Measurements from ENCODE around the gene DPP4.

The DPP4 gene

DNA sequence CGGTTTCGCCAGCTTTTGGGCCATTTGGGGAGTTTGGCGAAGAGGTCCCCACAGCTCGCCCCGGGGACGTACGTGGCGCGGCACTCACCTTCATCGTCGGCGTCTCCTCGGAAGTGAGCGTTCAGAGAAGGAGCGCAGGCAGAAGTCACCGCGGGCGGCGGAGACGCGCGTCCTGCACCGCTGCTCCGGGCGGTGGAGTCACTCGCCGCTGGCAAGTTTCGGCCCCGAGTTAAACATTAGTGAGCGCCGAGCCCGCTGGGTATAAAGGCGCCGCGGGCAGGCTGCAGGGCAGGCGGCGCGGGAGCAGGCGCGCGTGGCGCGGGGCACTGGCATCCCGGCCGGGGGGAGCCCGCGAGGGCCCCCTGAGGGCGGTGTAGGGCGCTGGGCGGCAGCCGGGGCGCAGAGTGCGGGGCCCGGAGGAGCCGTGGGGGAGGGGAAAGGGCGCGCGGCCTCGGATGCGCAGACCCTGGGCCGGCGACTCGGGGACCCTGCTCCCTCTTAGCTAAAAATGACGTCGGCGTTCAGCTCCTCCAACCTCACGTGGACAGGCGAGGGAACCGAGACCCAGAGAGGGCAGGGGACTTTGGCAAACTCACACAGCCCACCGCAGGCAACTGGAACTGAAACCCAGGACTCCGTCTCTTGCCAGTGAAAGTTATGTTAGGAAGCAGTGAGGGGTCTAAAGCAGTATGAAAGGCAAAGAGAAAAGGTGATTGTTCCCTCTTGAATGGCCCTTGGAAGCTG is at the start of gene DPP4:
TSS of gene DPP4 (minus strand) at position 328 of the 744 bp plus-strand sequence. CDS start at position 94, 234 bp downstream.
- Histone ChIP-seq H3K9ac (ENCODE audit: insufficient read length) (peak within 1 kb of the TSS; percentile 35), H3K9me3 (ENCODE audit: low read depth, low read length) (no peaks in the 10 kb centered on the region), H3K36me3 (ENCODE audit: insufficient read depth, low read length) (no peaks in the 10 kb centered on the region), H3K27ac (no peak within 1 kb of the TSS), H3K4me3 (peak within 1 kb of the TSS; percentile 67)
- TF ChIP-seq FOXP2 (optimal IDR thresholded peaks at IDR 0.05; ENCODE audit: control extremely low read depth, extremely low read length, insufficient read depth) (no peak), POLR2AphosphoS5 (IDR thresholded peaks at IDR 0.05; ENCODE audit: borderline replicate concordance, low read depth, low read length) (no peak), EZH2 (IDR thresholded peaks at IDR 0.05) (no peak)
- no peak for DNase-seq (ENCODE audit: low read depth, low spot score)

DNA sequence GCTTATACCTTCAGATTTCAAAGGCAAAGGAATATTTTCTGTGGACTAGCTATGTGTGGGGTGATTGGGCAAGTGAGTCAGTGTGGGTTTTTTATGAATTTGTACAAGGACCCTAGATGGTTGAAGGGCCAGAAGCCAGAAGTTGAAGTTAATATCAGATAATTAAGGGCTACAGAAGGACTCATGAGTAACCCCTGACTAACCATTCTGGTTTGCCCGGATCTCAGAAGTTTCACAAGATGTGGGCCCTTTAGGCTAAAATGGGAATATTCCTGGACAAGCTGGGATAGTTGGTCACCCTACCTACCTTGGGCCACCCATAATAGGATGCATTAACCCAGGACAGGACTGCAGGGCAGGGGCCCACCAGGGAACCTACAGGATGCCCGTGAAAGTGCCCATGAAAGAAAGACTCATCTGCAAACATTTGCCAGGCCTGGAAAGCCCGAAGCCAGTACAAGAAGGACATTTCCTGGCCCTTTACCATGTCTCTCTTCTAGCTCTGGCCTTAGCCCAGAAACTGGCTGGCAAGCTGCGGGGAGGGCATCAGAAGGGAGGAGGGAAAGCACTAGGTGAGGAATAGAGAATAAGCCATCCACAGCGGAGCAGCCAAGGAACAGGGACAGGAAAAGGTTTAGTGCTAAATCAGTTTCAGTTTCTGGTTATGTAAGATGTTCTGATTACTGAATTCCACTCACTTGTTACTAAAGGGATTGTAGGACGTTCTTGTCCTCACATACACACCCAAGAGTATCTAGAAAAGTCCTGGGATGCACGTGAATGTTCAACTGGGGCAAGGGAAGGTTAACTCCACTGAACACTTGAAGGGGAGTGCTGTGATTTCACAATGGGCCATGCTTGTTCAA is 44.4 kb upstream of the DPP4 start:
- DNase-seq (ENCODE audit: low read depth, low spot score): no peak
- Histone ChIP-seq H3K36me3 (ENCODE audit: insufficient read depth, low read length) (no peaks in the 10 kb centered on the region), H3K9ac (ENCODE audit: insufficient read length) (no peak overlapping the region), H3K27ac (no peak overlapping the region), H3K9me3 (ENCODE audit: low read depth, low read length) (peaks cover 3% of the 10 kb centered on the region; the same call in 1 of the 2 replicates), H3K4me3 (no peak overlapping the region)
- TF ChIP-seq EZH2 (IDR thresholded peaks at IDR 0.05) (no peak), FOXP2 (optimal IDR thresholded peaks at IDR 0.05; ENCODE audit: control extremely low read depth, extremely low read length, insufficient read depth) (no peak), POLR2AphosphoS5 (IDR thresholded peaks at IDR 0.05; ENCODE audit: borderline replicate concordance, low read depth, low read length) (no peak)

DNA sequence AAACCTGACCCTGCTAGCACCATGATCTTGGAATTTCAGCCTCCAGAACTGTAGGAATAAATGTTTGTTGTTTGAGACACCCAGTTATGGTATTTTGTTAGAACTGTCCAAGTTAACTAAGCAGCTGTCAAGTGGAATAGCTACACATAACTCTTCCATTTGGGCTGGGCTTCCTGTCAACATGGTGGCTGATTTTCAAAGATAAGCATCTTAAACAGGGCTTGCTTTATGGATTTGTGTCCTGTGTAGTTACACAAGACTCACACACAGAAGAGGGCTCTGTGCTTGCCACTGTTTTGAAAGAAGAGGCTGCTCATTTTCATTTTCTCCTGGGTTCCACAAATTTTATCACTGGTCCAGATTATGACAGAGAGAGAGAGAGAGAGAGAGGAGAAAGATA is 42.3 kb upstream of the DPP4 start:
- TF ChIP-seq FOXP2 (optimal IDR thresholded peaks at IDR 0.05; ENCODE audit: control extremely low read depth, extremely low read length, insufficient read depth) (no peak), EZH2 (IDR thresholded peaks at IDR 0.05) (no peak), POLR2AphosphoS5 (IDR thresholded peaks at IDR 0.05; ENCODE audit: borderline replicate concordance, low read depth, low read length) (no peak)
- Histone ChIP-seq H3K9ac (ENCODE audit: insufficient read length) (no peak overlapping the region), H3K36me3 (ENCODE audit: insufficient read depth, low read length) (no peaks in the 10 kb centered on the region), H3K27ac (no peak overlapping the region), H3K9me3 (ENCODE audit: low read depth, low read length) (peaks cover 3% of the 10 kb centered on the region; the same call in 1 of the 2 replicates), H3K4me3 (no peak overlapping the region)
- no peak for DNase-seq (ENCODE audit: low read depth, low spot score)

DNA sequence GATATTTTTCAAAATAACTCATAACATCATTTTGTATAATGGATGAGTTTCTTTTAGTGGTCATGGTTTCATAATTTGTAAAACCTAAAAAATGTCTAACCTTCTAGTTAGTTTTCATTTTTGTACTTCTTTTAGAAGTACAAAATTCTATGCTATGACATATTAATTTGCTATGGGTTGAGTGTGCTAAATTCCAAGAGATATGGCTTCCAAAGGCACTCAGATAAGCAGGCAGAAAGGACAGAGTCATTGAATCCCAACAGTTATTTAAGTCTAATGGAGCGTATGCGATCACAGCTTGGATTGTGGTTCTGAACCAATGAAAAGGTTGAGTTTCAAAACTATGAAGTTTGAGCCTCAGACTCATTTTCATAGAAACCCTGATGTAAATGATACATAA is 41.1 kb upstream of the DPP4 start:
- Histone ChIP-seq H3K27ac (no peak overlapping the region), H3K9ac (ENCODE audit: insufficient read length) (no peak overlapping the region), H3K36me3 (ENCODE audit: insufficient read depth, low read length) (no peaks in the 10 kb centered on the region), H3K9me3 (ENCODE audit: low read depth, low read length) (peaks cover 3% of the 10 kb centered on the region; the same call in 1 of the 2 replicates), H3K4me3 (no peak overlapping the region)
- TF ChIP-seq FOXP2 (optimal IDR thresholded peaks at IDR 0.05; ENCODE audit: control extremely low read depth, extremely low read length, insufficient read depth): no peak
- no peak for TF ChIP-seq EZH2 (IDR thresholded peaks at IDR 0.05)
- TF ChIP-seq POLR2AphosphoS5 (IDR thresholded peaks at IDR 0.05; ENCODE audit: borderline replicate concordance, low read depth, low read length): no peak
- no peak for DNase-seq (ENCODE audit: low read depth, low spot score)

DNA sequence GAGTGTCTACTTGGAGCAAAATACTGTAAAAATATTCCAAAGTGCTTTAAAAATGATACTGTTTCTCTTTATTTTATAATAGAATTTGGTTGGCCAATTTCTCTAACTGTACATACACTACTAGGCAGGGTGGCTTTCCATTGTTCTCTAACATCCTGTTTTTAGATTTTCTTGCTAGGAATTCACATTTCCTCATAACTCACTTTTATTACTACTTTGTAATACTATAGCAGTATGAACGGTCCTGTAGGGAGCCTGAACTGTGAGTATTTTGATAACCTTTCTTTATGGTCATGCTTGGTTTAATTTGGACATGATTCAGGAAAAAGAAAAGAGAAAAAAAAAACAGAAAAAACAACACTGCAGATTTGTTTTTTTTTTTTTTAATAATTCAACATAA is 40.3 kb upstream of the DPP4 start:
- H3K9ac ChIP-seq (ENCODE audit: insufficient read length): no peak overlapping the region
- no peak for TF ChIP-seq POLR2AphosphoS5 (IDR thresholded peaks at IDR 0.05; ENCODE audit: borderline replicate concordance, low read depth, low read length)
- no peak for TF ChIP-seq FOXP2 (optimal IDR thresholded peaks at IDR 0.05; ENCODE audit: control extremely low read depth, extremely low read length, insufficient read depth)
- no peak for TF ChIP-seq EZH2 (IDR thresholded peaks at IDR 0.05)
- H3K36me3 ChIP-seq (ENCODE audit: insufficient read depth, low read length): no peaks in the 10 kb centered on the region
- 0 out of 2 replicates have a peak overlapping the region, but pooled peaks have one; percentile 5 for H3K27ac ChIP-seq
- DNase-seq (ENCODE audit: low read depth, low spot score): no peak
- H3K9me3 ChIP-seq (ENCODE audit: low read depth, low read length): peaks cover 3% of the 10 kb centered on the region; the same call in 1 of the 2 replicates
- H3K4me3 ChIP-seq: no peak overlapping the region

DNA sequence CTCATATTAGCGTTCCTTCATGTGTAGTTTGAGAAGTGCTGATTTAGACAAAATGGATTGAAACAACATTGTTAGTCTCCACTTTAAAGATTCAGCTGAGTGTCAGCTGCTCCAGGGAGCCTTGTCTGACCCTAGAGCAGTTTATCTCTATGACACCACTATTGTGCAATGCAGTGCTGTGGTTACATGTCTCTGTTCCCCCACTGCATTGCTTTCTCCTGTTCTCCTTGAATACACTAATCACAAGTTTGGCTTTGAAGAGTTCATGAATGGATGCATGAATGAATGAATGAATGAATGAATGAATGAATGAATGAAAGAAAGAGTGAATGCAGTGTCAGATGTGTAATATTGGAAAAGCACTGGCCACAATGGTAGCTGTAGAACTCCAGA is 39.8 kb upstream of the DPP4 start:
- no peak; the same call in 1 of the 2 replicates for TF ChIP-seq POLR2AphosphoS5 (IDR thresholded peaks at IDR 0.05; ENCODE audit: borderline replicate concordance, low read depth, low read length)
- TF ChIP-seq EZH2 (IDR thresholded peaks at IDR 0.05): no peak
- no peak for TF ChIP-seq FOXP2 (optimal IDR thresholded peaks at IDR 0.05; ENCODE audit: control extremely low read depth, extremely low read length, insufficient read depth)
- Histone ChIP-seq H3K4me3 (no peak overlapping the region), H3K36me3 (ENCODE audit: insufficient read depth, low read length) (no peaks in the 10 kb centered on the region), H3K9ac (ENCODE audit: insufficient read length) (no peak overlapping the region), H3K9me3 (ENCODE audit: low read depth, low read length) (peaks cover 3% of the 10 kb centered on the region; the same call in 1 of the 2 replicates), H3K27ac (0 out of 2 replicates have a peak overlapping the region, but pooled peaks have one; percentile 5)
- peak; percentile 45 for DNase-seq (ENCODE audit: low read depth, low spot score)

DNA sequence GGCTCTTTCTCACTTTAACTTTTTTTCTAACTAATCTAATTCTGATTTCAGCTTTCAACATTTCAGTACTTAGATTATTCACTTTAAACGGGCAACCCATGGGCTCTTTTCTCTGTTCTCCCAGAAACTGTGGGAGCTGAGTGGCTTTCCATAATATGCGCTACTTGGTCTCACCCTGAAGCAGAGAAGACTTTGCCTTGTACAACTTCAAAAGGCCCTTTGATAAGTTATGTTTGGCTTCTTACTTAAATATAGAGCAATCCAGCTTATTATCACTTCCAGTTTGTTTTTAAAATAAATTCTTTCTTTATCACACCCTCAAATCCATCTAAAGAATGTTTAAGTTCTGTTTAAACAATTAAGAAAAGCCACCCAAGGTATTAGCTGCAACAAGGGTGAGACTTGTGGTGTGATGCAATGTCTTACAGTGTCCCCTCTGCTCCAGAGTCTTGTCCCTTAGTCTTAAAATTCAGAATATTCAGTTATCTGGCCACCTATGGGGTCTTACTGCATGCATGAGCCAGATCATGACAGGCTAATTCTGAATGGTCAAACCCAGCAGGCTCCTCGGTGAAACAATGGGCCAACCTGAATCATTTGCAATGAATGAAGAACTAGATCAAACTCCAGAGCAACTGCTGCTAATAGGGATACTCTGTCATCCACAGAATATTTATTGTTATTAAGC is 39.2 kb upstream of the DPP4 start:
- no peak for DNase-seq (ENCODE audit: low read depth, low spot score)
- no peak for TF ChIP-seq POLR2AphosphoS5 (IDR thresholded peaks at IDR 0.05; ENCODE audit: borderline replicate concordance, low read depth, low read length)
- no peak for TF ChIP-seq EZH2 (IDR thresholded peaks at IDR 0.05)
- no peak for TF ChIP-seq FOXP2 (optimal IDR thresholded peaks at IDR 0.05; ENCODE audit: control extremely low read depth, extremely low read length, insufficient read depth)
- Histone ChIP-seq H3K9me3 (ENCODE audit: low read depth, low read length) (peaks cover 3% of the 10 kb centered on the region; the same call in 1 of the 2 replicates), H3K9ac (ENCODE audit: insufficient read length) (no peak overlapping the region), H3K36me3 (ENCODE audit: insufficient read depth, low read length) (no peaks in the 10 kb centered on the region), H3K4me3 (no peak overlapping the region), H3K27ac (no peak overlapping the region)

Data from SK-N-MC (cell line).